Effector memory CD4-positive, alpha-beta T cell (primary cell): Measurements from ENCODE around the gene SH3RF3.

Experiments used
- DNase-seq, 3 donors: peaks; one replicate each; pipeline ENCODE4 v3.0.0-alpha.2; 2020
- H3K27ac ChIP-seq: 2 replicates; pipeline ENCODE4 v1.7.0; 2013; ENCODE audit warnings: mild to moderate bottlenecking, low read length, moderate library complexity; ENCODE audit not compliant: insufficient read depth, poor library complexity, severe bottlenecking
- H3K27me3 ChIP-seq: replicated peaks from 2 replicates; pipeline ENCODE4 v1.7.0; 2013; ENCODE audit warnings: mild to moderate bottlenecking, low read length; ENCODE audit not compliant: insufficient read depth, control insufficient read depth, poor library complexity, severe bottlenecking
- H3K36me3 ChIP-seq: 2 replicates; pipeline ENCODE4 v1.7.0; 2013; ENCODE audit warnings: mild to moderate bottlenecking, low read length, moderate library complexity; ENCODE audit not compliant: control insufficient read depth, insufficient read depth
- H3K4me1 ChIP-seq: 2 replicates; pipeline ENCODE4 v1.7.0; 2013; ENCODE audit warnings: low read length, mild to moderate bottlenecking; ENCODE audit not compliant: control insufficient read depth, insufficient read depth, poor library complexity, severe bottlenecking
- H3K4me3 ChIP-seq: 2 replicates; pipeline ENCODE4 v1.7.0; 2013; ENCODE audit warnings: low read length, low read depth, mild to moderate bottlenecking; ENCODE audit not compliant: insufficient read depth, poor library complexity, severe bottlenecking
- H3K9me3 ChIP-seq: 2 replicates; pipeline ENCODE4 v1.7.0; 2013; ENCODE audit warnings: mild to moderate bottlenecking, low read length, moderate library complexity; ENCODE audit not compliant: control insufficient read depth

Gene SH3RF3

DNA sequence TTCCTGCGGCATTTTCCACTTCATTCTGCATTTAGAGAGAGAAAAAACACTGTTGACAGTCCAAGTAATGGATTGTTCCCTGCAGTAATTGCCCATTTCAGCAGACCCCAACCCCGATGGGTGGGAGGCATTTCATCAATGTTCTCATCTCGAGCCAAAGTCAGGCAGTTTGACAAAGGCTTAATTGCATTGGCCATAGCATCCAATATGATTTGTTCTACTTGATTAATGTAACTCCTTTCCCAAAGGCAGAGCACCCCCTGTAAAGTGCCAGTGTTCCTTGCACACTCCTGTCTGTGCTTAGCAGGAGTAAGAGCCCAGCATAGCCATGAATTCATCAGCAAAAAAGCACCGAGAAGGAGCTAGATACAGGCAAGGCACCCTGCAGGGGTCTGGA lies 310.4 kb downstream of the SH3RF3 start:
- no peaks in the 10 kb centered on the region for H3K4me1 ChIP-seq

GRCh38 chr2:109439986-109440385 lies 311.0 kb downstream of the SH3RF3 start:
- H3K4me3 ChIP-seq: no peak overlapping the region
- no peaks in the 10 kb centered on the region for H3K4me1 ChIP-seq
- no peak for DNase-seq
- no peak overlapping the region for H3K27ac ChIP-seq
- H3K27me3 ChIP-seq: no peaks in the 10 kb centered on the region
- H3K36me3 ChIP-seq: no peaks in the 10 kb centered on the region
- peaks cover 12% of the 10 kb centered on the region for H3K9me3 ChIP-seq

More for the DNA sequence above, 310.4 kb downstream of the SH3RF3 start:
- no peak for DNase-seq
- Histone ChIP-seq H3K9me3 (peaks cover 12% of the 10 kb centered on the region), H3K27me3 (no peaks in the 10 kb centered on the region), H3K4me3 (no peak overlapping the region), H3K36me3 (no peaks in the 10 kb centered on the region), H3K27ac (no peak overlapping the region)

- DNase-seq: no peak
Measured at GRCh38 chr2:109440499-109441156, 311.6 kb downstream of the SH3RF3 start.

DNA sequence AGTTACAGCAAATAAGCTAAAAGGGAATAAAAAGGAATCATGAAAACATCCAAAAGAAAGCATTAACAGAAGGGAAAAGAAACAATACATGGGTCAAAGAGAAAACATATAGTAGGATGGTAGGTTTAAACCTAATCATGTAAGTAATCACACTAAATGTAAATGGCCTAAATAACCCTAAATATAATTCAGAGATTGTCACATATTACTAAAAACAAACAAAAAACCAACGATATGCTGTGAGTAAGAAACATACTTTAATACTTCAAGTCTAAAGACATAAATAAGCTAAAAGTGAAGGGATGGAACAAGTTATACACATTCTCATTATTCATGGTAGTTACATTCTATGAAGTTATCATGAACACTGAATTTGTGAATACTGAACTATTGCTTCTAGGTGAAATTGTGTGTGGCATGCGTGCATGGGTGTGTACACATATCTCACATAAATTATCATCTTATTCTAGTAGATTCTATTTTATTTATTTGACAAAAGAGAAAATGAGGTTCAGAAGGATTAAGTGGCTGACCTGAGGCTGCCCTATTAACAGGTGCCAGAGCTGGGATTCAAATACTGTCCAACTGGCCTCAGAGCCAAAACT lies 313.8 kb downstream of the SH3RF3 start:
- Histone ChIP-seq H3K9me3 (peaks cover 12% of the 10 kb centered on the region), H3K27ac (no peak overlapping the region), H3K4me3 (no peak overlapping the region), H3K27me3 (no peaks in the 10 kb centered on the region), H3K36me3 (no peaks in the 10 kb centered on the region), H3K4me1 (no peaks in the 10 kb centered on the region)
- DNase-seq: no peak

More at GRCh38 chr2:109440499-109441156, 311.6 kb downstream of the SH3RF3 start:
- Histone ChIP-seq H3K4me3 (no peak overlapping the region), H3K36me3 (no peaks in the 10 kb centered on the region), H3K27ac (no peak overlapping the region), H3K27me3 (no peaks in the 10 kb centered on the region), H3K9me3 (peaks cover 12% of the 10 kb centered on the region), H3K4me1 (no peaks in the 10 kb centered on the region)

DNA sequence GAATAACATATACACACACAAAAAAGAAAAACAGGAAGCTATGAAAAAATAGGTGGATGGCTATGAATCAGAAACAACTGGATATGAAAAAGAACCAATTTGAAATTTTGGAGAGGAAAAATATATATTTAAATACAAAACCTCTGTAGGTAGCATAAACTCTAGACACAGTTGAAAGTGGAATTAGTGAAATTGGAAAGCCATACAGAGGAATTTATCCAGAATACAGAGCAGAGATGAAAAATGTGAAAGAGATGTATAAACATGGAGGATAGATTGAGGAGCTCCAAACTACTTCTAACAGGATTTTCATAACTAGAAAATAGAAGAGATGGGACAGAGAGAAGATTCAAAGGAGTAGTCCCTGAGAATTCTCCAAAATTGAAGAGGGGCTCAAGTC lies 315.9 kb downstream of the SH3RF3 start:
- H3K9me3 ChIP-seq: peaks cover 12% of the 10 kb centered on the region
- H3K4me3 ChIP-seq: no peak overlapping the region
- H3K4me1 ChIP-seq: no peaks in the 10 kb centered on the region
- DNase-seq: no peak
- H3K27ac ChIP-seq: no peak overlapping the region
- no peaks in the 10 kb centered on the region for H3K36me3 ChIP-seq
- H3K27me3 ChIP-seq: no peaks in the 10 kb centered on the region

DNA sequence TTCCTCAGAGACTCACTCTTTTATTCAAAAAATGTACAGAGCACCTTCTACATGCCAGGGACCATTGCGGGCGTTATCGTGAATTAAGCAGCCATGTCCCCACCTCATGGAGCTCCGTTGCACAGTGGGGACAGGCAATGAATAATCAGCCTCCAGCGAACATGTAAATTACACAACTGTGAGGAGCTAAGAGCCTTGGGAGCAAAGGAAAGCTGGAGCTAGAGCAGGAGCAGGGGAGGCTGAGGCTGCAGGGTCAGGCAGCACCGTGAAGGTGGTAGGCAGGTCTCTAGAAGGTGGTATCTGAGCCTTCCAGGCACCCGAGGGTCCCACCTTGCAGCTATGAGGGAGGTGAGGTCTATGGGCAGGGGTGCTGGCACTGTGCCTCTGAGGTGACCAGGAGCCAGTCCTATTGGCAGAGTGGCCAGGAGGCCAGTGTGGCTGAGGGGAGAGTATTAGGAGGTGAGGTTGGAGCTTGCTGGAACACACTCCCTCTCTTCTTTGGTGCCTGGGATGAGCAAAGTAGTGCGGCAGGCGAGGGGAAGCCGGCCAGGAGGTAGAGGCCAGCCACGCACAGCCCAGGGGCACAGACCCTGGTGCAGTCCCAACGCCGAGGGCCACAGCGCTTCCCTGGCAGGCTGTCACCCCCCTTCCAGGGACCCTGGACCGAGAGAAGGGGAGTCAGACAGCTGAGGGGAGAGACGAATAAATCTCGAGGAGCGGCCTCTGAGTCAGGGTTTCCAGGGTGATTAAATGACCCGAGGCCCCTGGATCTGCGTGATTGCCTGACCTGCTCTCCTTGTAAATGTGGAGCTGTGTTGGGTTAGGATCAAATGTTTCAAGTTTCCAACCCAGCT lies 317.5 kb downstream of the SH3RF3 start:
- no peak overlapping the region for H3K4me3 ChIP-seq
- no peak overlapping the region for H3K27ac ChIP-seq
- DNase-seq: no peak
- H3K27me3 ChIP-seq: no peaks in the 10 kb centered on the region
- no peaks in the 10 kb centered on the region for H3K4me1 ChIP-seq
- peaks cover 9% of the 10 kb centered on the region for H3K9me3 ChIP-seq
- H3K36me3 ChIP-seq: no peaks in the 10 kb centered on the region

- Histone ChIP-seq H3K27ac (no peak overlapping the region), H3K36me3 (no peaks in the 10 kb centered on the region), H3K4me3 (no peak overlapping the region), H3K9me3 (peaks cover 8% of the 10 kb centered on the region), H3K4me1 (no peaks in the 10 kb centered on the region), H3K27me3 (no peaks in the 10 kb centered on the region)
- DNase-seq: no peak
Measured at GRCh38 chr2:109447251-109447661, 318.3 kb downstream of the SH3RF3 start.

- Histone ChIP-seq H3K36me3 (no peaks in the 10 kb centered on the region), H3K27ac (no peak overlapping the region), H3K27me3 (no peaks in the 10 kb centered on the region), H3K4me3 (no peak overlapping the region), H3K4me1 (no peaks in the 10 kb centered on the region), H3K9me3 (peaks cover 8% of the 10 kb centered on the region)
- no peak for DNase-seq
Measured at GRCh38 chr2:109447776-109448175, 318.8 kb downstream of the SH3RF3 start.

GRCh38 chr2:109448207-109448606 lies 319.2 kb downstream of the SH3RF3 start:
- Histone ChIP-seq H3K9me3 (peaks cover 4% of the 10 kb centered on the region), H3K36me3 (no peaks in the 10 kb centered on the region), H3K27ac (no peak overlapping the region), H3K27me3 (no peaks in the 10 kb centered on the region), H3K4me3 (no peak overlapping the region), H3K4me1 (no peaks in the 10 kb centered on the region)
- no peak for DNase-seq
